Cardiac muscle cell (in vitro differentiated cells and primary cell): ENCODE measurements around the gene SMPDL3A. TPM values are rescaled to one million over a fixed set of nuclear protein-coding genes. Genes with fewer than 3 reads are reported as not detected.

ENCODE experiments used
- DNase-seq, 2 donors: peaks; one replicate each; pipeline versions ENCODE4 v3.0.0 to v3.0.0-alpha.2; 2010 to 2017; ENCODE audit warnings: low read depth in 1 of 2, low spot score in 1 of 2
- H3K27ac ChIP-seq: fragments of 200-600 bp; sonication (generic); 2 replicates; pipeline ENCODE4 v1.5.1; 2016
- H3K27me3 ChIP-seq: fragments of 200-600 bp; sonication (generic); 2 replicates; pipeline ENCODE4 v1.6.0; 2016; ENCODE audit warnings: control low read depth
- H3K36me3 ChIP-seq: fragments of 200-600 bp; sonication (generic); 2 replicates; pipeline ENCODE4 v1.5.1; 2016; ENCODE audit warnings: control low read depth
- H3K4me1 ChIP-seq: fragments of 200-600 bp; sonication (generic); 2 replicates; pipeline ENCODE4 v1.8.1; 2017; ENCODE audit warnings: low read depth, mild to moderate bottlenecking, mixed run types
- H3K4me3 ChIP-seq: fragments of 200-600 bp; sonication (generic); 2 replicates; pipeline ENCODE4 v1.5.1; 2016; ENCODE audit warnings: mild to moderate bottlenecking
- H3K9me3 ChIP-seq: fragments of 200-600 bp; sonication (generic); 2 replicates; pipeline ENCODE4 v1.5.1; 2017; ENCODE audit warnings: low read depth, mild to moderate bottlenecking, control low read depth
- CTCF ChIP-seq: IDR thresholded peaks from 2 replicates; pipeline ENCODE4 v1.5.1; 2012; ENCODE audit warnings: low read depth, mild to moderate bottlenecking, low read length
- polyA plus RNA-seq: library from polyadenylated mRNA; unstranded; fragments of >200 nt; fragmentation: Nextera tagmentation; extraction: Ambion mirVana; gene quantifications from 2 replicates; pipeline ENCODE4 v1.2.1, GENCODE V29; 2016
- total RNA-seq: library from RNA; depleted of rRNA; stranded (reverse); fragments of >200 nt; gene quantifications from 2 replicates; pipeline ENCODE4 v1.2.3, GENCODE V29; 2016

Gene SMPDL3A
- total and polyA plus RNA-seq, 2 experiments from 2014 or later, result 1.4 to 6.1 TPM

DNA sequence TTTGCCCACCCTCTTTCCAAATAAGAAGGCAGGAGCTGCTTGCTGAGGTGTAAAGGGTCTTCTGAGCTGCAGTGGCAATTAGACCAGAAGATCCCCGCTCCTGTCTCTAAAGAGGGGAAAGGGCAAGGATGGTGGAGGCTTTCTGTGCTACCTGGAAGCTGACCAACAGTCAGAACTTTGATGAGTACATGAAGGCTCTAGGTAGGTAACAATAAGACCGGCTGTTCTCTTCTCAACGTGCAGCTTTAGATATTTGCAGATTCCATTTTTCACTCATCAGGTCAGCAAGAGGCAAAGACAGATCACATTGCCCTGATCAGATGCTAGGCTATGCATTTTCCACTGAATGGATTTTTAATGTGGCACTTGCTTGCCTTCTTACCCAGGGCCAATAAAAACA, 9.4 kb upstream of the SMPDL3A start, which contains the start of gene FABP7:
TSS of gene FABP7 (plus strand) at position 50 of the 400 bp plus-strand sequence. CDS start at position 129, 79 bp downstream.
- peaks cover 13% of the 10 kb centered on the region for H3K4me1 ChIP-seq
- no peak within 1 kb of the TSS for H3K27ac ChIP-seq
- peaks cover 25% of the 10 kb centered on the region for H3K27me3 ChIP-seq
- TF ChIP-seq CTCF, result no peak
- no peaks in the 10 kb centered on the region for H3K9me3 ChIP-seq
- no peak within 1 kb of the TSS for H3K4me3 ChIP-seq
- H3K36me3 ChIP-seq, result no peaks in the 10 kb centered on the region
- peak in 1 of 2 donors; percentile 3 for DNase-seq

- no peak for TF ChIP-seq CTCF
- H3K27me3 ChIP-seq, result peaks cover 26% of the 10 kb centered on the region
- H3K27ac ChIP-seq, result no peak overlapping the region
- peak in 1 of 2 donors; percentile 23 for DNase-seq
- H3K9me3 ChIP-seq, result no peaks in the 10 kb centered on the region
- H3K4me1 ChIP-seq, result peaks cover 13% of the 10 kb centered on the region
- H3K4me3 ChIP-seq, result no peak overlapping the region
- no peaks in the 10 kb centered on the region for H3K36me3 ChIP-seq
Measured at GRCh38 chr6:122780114-122780513, 8.9 kb upstream of the SMPDL3A start.

DNA sequence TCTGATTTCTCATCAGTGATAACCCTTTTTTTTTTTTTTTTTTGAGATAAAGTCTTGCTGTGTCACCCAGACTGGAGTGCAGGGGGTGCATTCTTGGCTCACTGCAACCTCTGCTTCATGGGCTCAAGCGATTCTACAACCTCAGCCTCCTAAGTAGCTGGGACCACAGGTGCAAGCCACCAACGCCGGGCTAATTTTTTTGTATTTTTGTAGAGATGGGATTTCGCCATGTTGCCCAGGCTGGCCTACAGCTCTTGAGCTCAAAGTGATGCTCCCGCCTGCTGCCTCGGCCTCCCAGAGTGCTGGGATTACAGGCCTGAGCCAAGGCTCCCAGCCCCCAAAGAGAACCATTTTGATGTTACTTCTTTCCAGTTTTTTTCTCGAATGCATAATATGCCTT, 7.3 kb upstream of the SMPDL3A start:
- no peak overlapping the region for H3K4me3 ChIP-seq

GRCh38 chr6:122783401-122783800, 5.7 kb upstream of the SMPDL3A start:
- DNase-seq, result no peak
- Histone ChIP-seq H3K4me3 (no peak overlapping the region), H3K27ac (no peak overlapping the region), H3K27me3 (peaks cover 50% of the 10 kb centered on the region), H3K4me1 (peaks cover 15% of the 10 kb centered on the region), H3K36me3 (no peaks in the 10 kb centered on the region), H3K9me3 (no peaks in the 10 kb centered on the region)
- TF ChIP-seq CTCF, result no peak

More for the DNA sequence above, 7.3 kb upstream of the SMPDL3A start:
- no peak for TF ChIP-seq CTCF
- H3K4me1 ChIP-seq, result peaks cover 13% of the 10 kb centered on the region
- H3K36me3 ChIP-seq, result no peaks in the 10 kb centered on the region
- no peak overlapping the region for H3K27ac ChIP-seq
- no peaks in the 10 kb centered on the region for H3K9me3 ChIP-seq
- DNase-seq, result no peak
- H3K27me3 ChIP-seq, result peaks cover 40% of the 10 kb centered on the region

DNA sequence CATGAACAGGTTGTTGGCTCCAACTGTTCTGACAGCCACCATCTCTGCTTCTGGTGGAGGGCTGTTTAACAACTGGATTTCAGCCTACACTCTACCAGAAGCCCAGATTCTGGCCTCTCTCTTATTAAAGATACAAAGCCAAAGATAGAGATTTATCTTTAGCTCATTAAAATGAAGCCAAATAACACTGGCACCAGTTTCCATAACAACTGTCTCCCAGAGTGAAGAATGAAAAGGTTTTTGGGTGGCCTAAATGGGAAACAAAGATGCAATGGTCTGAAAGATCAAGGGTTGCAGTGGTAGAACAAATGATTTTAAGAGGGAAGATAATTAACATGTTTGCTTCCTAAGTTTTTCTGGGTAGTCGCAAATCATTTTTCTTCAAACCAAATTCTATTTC, 3.2 kb upstream of the SMPDL3A start:
- H3K36me3 ChIP-seq, result no peaks in the 10 kb centered on the region
- no peak for TF ChIP-seq CTCF
- H3K9me3 ChIP-seq, result no peaks in the 10 kb centered on the region
- no peak overlapping the region for H3K27ac ChIP-seq
- no peak for DNase-seq
- H3K27me3 ChIP-seq, result peaks cover 48% of the 10 kb centered on the region
- peaks cover 13% of the 10 kb centered on the region for H3K4me1 ChIP-seq
- no peak overlapping the region for H3K4me3 ChIP-seq

- H3K27ac ChIP-seq, result no peak overlapping the region
- H3K9me3 ChIP-seq, result no peaks in the 10 kb centered on the region
- no peak for DNase-seq
- TF ChIP-seq CTCF, result no peak
- peaks cover 40% of the 10 kb centered on the region for H3K27me3 ChIP-seq
- no peak overlapping the region for H3K4me3 ChIP-seq
- H3K4me1 ChIP-seq, result peaks cover 17% of the 10 kb centered on the region
- no peaks in the 10 kb centered on the region for H3K36me3 ChIP-seq
Measured at GRCh38 chr6:122787721-122788120, 1.3 kb upstream of the SMPDL3A start.
